Fibroblast of skin of left quadriceps (primary cell): Measurements from ENCODE around the gene ADCY7.

Experiments used
- DNase-seq, 2 experiments: peaks; one replicate each; pipeline ENCODE4 v3.0.0-alpha.2; 2013; ENCODE audit warnings: low read depth in 2 of 2

Gene ADCY7

DNA sequence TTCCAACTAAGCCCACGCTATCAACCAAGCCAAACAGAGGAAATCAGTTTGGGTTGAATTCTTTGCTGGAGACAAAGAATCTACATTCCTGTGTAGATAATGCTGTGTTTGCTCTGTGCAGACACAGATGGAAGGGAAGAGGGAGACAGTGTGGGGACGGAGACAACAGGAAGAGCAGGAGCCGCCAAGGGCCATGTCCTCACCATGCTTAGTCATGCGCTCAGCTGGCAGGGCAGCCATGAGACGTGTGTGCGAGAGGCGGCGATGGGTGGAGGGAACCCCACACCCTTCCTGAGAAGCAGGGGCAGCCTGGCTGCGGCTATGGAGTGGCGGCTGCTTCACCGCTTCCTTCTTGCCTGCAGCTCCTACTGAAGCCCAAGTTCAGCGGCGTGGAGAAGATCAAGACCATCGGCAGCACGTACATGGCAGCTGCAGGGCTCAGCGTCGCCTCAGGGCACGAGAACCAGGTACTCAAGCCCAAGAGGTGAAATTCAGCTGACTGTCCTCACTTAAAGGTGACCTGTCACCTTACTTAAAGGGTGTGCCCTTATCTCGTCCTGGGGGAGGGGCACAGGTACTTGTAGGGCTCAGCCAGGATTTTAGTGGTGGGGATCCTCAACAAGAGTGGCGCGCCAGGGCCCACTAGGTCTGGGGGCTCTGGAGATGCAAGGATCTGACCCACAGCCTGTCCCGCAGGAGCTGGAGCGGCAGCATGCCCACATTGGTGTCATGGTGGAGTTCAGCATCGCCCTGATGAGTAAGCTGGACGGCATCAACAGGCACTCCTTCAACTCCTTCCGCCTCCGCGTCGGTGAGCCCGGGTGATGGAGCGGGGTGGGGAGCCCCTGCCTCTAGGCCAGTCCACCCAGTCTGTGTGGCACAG lies 47.5 kb downstream of the ADCY7 start:
- no peak for DNase-seq

DNA sequence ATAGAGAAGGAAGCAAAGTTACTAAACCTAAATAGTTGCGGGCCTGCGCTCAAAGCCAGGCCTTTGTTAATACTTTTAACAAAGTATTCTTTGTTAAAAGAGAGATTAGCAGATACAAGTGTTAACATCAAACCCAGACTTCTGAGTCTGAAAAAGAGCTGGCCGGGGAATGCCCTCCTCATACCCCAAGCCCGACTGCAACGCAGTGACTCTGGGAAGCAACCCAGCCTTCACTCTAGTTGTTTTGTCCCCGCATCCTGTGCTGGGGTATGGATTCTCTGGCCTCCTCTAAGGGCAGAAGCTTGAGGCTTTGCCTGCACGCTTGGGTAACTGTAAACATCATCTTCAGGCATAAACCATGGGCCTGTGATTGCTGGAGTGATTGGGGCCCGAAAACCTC lies 48.3 kb downstream of the ADCY7 start:
- DNase-seq, result no peak

DNA sequence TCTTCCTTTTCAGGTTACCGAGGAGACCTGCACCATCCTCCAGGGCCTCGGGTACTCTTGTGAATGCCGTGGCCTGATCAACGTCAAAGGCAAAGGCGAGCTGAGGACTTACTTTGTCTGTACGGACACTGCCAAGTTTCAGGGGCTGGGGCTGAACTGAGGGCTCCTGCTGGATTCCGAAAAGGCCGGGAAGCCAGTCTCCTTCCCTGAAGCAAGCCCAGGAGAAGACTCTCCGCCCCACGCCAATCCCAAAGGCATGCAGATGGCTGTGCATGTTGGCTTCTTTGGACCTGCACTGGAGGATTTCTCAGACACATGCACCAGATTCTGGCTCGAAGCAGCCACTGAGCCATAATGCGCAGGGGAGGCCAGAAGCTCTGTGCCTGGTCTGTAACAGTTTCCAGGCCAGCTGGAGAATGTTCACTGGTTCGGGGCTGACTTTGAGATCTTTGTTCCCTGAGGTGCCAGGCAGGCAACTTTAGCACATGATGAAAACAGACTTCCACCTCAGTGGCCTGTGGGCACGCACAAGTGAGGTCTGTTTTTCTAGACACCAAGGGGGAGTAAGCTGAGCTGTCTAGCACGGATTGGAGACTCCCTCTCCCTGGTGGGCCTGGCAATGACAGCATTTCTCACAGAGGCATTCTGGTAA lies 49.1 kb downstream of the ADCY7 start:
- DNase-seq, result no peak

DNA sequence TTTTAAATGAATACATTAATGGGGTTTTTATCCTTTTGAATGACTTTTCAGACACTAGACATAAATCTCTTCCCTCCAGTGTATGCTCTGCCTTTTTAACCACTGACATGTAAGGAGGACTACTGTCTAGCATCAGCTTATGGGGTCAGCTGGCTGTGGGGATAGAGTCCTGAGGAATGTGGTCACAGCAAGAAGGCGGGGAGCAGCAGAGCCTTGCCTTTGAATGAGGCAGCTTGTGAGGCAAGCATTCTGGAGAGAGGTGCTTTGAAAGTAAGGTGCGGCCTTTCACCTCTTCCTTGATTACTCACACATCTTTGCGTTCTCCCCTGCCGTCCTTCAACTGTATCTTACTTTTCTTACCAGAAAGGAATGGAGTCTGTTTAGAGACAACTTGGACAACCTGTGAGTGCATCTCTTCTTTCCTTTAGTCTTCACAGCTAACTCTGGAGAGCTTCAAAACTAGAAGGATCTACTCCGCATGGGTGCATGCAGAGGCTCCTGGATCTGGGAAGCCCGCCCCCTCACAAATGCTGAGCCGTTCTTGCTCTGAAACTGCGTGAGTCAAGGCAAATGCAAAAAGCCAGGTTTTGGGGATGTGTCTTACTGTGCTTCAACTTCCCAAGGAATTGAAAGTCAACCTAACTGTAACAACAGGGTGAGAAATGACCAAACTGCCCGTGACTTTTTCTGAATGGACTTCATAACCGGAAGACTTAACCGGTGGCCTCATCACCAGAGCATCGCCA lies 49.9 kb downstream of the ADCY7 start:
- no peak for DNase-seq

DNA sequence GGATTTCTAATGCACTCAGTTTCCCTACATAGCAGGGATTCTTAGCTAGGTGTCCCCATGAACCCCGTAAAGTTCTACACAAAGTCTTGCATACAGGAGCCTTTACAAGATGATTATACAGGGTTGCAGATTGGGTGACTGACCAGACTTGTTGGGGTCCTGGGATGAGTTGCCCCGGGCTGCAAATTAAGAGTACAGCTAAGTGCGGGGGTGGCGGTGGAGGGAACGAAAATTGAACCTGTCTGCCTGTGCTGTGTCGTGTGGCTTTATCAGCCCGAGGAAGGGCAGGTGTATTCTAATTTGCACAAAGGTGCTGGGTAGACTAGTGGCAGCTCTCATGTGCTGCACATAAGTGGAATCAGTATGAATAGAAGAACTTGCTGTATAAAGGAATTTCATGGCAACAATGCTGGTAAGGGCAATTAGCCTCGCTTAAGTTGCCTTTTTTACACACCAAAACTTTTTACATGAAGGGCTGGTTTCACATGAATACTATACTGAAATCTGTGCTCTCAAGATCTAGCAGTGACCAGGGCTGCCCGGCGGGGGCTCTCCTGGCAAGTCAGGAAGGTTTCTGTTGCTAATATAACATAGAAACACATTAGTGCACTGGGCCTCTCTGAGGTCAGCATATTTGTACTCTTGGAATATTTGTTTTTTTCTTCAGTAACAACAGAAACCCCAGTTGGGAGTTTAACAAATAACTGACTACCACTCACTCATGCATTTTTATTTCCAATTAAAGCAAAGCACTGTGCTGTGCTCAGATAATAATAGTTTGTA lies 50.7 kb downstream of the ADCY7 start:
- DNase-seq, result no peak

DNA sequence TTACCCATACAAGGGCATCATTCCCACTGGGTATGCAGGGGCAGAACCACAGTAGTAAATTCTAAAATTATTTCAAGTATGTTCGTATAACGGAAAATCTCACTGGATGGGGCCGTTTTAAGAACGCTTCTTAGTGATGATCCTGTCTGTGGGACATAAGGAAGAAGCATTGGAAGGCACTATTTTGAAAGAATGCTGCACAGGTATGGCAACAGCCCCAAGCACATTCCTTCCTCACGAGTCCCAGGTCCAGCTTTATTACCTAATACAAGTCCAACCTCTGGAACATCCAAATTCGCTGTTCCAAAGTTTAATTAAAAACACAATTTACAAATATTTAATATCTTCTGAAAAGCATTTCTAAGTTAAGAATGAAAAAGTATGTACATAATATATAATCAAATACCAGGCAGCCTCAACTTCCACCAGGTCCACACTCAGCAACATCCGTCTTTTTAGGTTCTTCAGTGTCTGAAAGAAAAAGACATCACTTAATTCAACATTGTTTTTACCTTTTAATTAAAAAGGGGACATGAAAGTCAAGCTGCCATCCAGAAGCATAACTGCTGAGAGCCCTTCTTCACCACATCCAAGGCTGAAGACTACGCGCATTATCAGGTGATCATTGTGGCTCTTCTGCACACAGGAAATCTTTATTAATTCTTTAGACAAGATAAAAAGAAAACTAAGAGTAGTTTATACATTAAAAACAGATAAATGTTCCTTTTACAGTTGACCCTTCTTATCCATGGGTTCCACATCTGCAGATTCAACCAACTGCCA lies 52.6 kb downstream of the ADCY7 start:
- no peak for DNase-seq

DNA sequence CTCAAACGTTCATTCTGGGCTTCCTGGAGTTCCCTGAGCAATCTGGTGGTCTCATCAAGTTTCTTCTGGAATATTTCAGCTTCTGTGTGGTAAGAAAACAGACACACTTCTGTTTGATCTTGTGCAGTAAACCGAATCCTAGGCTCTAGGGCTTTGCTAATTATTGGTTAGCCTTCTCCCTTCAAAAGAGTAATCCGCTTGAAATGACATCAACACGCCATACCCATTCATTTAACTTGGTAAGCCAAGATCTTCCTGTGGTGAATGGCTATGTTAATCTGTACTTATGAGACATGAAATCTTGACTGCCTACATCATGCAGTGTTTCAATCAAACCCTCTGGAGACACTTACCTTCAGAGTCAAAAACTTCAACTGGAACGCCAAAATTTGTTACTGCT lies 54.0 kb downstream of the ADCY7 start:
- DNase-seq, result no peak

DNA sequence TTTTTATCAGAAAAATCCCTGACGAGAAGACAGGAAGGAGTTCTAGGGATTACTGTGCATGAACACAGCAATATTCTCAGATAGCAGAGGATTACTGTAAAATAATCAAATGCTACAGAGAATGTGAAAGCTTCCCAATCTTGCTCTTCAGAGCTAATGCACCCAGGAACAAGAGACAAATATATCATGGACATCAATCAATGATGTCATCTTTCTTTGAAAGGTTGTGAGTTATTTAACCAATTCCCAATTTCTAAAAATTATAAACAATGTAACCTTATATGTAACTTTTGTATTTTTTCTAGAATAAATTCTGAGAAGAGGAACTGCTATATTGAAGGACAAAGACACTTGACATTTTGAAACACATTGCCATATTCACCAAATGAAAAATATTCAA lies 56.0 kb downstream of the ADCY7 start:
- no peak for DNase-seq

DNA sequence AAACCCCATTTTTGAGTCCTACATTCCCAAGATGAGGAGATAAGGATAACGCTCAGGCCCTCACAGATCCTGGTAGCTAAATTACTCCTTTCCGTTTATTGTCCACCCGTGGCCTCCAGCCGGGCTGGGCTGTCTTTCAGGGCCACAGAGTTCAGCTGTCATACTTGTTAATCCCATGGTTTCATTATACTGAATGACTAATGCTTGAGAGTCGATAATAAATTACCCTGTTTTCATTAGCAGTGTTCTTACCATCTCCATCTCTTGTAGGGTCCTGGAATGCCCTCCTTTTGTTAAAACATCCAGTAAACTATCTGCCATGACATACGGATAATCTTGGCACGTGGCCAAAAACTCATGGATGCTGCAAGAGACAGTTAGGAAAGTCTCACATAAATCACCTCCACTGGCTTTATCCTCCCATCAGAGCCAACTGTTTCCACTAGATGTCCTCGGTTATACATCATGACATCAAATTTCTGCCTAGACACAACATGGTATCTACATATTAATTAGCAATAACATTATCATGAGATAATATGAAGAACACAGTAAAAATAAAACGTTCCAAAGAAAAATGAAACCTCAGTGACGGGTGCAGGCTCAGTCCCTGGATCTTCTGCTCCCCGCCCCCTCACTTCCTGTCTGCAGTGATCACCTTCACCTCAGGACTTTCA lies 57.1 kb downstream of the ADCY7 start:
- DNase-seq, result peak; percentile 22 to 26

DNA sequence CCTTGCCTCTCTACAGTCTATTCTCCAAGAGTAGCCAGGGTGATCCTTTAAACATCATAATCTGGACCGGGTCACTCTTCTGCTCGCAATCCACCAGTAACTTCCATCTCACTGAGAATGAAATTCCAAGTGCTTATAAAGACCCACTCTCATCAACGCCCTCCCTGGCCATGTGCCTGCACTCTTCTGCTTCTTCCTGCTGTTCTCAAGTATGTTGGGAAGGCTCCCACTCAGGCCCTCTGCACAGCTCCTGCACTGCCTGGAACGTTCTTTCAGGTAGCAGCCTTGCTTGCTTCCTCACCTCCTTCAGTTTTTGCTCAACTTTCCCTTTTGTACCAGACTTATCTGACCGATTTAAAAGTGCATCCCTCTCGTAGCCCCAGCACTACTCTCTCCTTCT lies 58.0 kb downstream of the ADCY7 start:
- DNase-seq, result no peak

DNA sequence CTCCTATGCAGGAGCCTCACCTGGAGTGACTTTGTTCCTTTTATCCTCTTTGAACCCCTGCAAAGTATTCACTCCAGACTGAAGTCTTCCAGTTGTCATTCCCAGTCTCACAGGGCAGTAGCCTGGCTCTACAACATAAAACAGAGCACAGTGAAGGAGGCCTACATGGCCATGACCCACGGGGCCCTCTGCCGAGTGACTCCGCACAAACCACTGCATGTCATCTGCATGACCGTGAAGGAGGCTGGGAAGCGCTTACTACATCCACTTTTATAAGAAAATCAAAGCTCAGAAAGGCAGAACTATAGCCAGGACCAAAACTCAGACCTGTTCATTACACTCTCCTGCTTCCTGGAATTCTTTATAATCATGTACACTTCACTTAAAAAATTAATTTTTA lies 59.9 kb downstream of the ADCY7 start:
- DNase-seq, result no peak

DNA sequence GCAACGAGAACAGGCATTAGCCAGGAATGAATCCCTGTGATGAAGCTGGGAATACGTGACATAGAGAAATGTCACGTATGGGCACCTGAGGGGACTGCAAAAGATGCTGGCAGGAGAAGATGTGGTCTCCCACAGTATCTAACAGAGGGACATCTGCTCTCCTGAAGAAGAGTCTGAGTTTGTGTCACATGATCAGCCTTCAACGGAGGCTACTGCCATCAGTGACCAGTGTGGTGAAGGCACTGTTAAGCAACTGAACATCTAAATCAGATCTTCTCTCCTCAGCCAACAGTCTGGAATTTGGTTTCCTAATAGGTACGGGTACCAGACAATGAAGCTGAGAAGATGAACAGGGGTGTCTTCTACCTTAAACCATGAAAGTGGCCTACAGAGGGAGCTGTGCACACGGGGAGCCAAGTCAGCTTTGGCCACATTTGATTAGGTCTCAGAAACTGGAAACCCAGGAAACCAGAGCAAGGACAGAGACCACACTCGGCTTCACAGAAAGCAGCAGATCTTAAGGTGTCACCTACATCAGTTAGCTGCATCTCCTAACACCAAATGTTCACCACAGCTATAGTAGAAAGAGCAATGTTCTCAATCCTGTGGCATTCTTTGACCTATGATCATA lies 60.6 kb downstream of the ADCY7 start:
- no peak for DNase-seq

DNA sequence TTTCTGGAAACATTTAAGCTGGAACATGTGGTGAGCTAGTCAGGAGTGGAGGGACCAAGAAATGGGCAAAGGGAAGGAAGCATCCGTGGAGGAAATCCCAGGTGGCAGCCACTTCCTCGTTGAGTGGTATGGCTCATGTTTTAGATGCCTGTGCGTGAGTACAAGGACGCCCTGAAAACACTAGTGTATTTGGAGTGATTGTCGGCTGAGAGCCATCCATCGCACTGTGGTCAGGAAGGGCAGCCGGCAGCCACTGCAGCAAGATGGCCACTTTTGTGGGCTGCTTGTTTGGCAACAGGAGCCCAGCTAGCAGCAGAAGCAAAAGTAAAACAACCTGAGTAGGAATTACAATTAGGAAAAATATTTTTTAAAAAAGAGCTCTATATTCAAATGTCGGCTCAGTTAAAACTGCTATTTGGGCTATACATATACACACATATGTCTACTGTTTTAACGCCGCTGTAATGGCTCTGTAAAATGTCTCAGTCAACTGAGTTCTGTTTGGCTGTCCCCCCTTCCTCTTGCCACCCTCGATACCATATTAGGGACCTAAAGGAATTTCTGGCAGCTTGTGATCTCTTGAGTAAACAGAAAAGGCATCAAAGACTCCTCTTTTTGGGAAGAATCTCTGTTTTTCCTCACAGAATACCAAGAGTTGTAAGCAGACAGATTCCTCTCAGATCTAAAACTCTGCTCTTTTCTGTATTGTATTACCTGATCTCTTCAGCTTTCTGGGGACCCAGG lies 63.3 kb downstream of the ADCY7 start:
- no peak for DNase-seq

DNA sequence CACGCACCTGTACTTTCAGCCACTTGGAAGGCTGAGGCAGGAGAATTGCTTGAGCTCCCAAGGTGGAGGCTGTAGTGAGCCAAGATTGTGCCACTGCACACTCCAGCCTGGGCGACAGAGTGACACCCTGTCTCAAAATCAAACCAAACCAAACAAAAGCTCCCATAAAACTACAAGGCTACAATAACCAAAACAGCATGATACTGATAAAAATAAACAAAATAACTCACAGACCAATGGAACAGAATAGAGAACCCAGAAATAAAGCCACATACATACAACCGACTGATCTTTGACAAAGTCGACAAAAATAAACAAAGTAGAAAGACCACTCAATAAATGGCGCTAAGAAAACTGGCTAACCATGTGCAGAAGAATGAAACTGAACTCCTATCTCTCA lies 65.2 kb downstream of the ADCY7 start:
- no peak for DNase-seq

DNA sequence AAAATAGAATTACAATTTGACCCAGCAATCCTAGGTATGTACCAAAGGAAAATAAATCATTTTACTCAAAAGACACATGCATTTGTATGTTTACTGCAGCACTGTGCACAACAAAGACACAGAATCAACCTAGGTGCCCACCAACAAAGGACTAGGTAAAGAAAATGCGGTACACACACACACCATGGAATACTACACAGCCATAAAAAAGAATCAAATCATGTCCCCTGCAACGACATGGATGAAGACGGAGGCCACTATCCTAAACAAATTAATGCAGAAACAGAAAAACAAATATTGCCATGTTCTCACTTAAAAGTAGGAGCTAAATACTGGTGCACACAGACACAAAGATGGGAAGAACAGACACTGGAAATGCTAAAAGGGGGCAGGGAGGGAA lies 66.2 kb downstream of the ADCY7 start:
- DNase-seq, result no peak

DNA sequence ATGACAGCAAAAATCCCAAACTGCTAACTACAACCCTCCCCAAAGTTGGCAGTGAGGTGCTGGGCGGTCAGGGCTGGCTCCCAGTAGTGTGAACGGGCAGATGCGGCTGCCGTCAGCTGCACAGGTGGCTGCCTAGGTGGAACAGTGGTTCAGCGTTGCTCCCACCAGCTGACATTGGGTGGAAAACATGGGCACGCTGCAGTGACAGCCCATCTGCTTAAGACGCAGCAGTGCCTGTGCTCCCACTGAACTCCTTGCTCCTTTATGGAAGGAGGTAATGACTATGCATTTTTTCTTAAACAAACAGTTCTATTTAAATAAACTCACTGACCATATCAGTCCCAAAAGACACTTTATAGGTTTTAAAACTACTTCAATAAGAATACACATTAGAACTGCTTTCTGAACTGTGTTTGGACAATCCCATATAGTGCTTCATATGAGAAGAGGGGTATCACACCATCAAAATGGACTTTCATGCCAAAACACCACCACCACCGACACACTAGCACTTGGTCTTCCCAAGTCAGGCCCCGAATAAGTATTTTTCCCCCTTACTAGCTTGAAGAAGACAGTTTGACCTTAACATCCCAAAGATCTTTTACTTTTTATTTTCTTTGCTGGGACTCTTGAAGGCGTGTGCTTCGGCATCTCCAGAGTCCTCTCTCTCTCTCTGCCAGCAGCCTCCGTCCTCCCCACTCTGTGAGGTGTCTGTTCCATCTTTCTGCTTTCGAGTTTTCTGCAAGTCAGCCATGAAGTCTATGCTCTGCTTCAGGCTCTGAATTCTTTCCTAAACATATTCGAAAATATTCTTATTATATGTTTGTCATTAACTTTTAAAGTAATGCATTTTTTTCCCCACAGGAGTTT lies 68.0 kb downstream of the ADCY7 start:
- no peak for DNase-seq

DNA sequence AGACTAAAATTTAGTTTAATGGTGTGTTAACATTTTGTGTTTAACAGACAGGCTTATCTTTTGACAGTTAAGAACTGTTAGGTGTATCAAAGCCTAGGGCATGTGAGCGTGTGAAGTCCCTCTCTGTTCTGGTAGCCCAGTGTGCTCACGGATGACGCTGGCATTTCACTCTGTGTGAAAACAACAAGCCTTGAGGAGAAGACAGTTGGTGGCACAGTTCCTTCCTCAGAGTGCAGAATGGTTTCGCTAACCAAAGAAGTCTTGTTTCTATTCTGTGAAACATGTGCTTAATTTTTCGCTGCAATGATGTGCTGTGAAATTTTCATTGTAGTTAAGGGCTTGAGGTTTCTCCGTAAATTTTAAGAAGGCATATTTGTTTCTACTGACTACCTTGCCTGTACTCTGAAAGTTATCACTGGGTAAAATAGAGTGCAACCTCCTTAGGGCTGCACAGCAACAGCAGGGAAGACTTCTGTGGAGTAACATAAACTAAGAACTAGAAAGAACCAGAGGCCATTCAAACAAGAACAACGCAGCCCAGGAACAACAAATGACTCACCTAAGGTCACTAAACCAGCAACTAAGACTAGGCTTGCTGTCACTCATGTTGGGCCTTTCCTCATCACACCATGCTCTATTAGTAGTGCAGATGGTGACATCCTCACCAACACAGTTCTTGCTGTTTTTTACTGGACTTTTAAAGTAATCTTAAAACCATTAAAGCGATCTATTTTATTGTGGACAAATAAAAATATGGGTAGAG lies 69.0 kb downstream of the ADCY7 start:
- no peak for DNase-seq

DNA sequence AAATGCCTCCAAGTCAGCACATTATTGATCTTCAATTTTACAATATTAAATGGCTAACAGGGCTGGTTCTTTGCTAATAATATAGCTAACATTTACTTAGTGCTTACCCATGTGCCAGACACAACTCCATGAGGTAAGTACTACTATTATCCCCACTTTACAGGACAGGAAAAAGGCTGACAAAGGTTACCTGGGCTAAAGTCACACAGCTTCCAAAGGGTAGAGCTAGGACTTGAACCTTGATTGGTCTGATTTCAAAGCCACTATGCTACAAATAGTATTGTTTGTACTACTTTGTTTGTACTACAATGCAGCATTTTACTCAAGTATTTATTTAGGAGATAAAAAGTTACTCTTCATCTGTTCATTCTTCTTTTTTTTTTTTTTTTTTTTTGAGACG lies 70.5 kb downstream of the ADCY7 start:
- no peak for DNase-seq
